Esophagus squamous epithelium (tissue), 5 donors: ENCODE measurements around the gene ADGRB3. TPM values are rescaled to one million over a fixed set of nuclear protein-coding genes. Genes with fewer than 3 reads are reported as not detected.

Source experiments
- DNase-seq: peaks from one replicate; lab custom pipeline; 2025; lab: John Stamatoyannopoulos, UW
- H3K27ac ChIP-seq, 4 donors: fragments of 200-600 bp; sonication (generic); one replicate each; pipeline ENCODE4 v1.5.1; 2016 to 2019; ENCODE audit warnings: mild to moderate bottlenecking in 1 of 4
- H3K27me3 ChIP-seq, 4 donors: fragments of 200-600 bp; sonication (generic); 1 replicate in 3 of 4; 2 replicates in 1 of 4; pipeline versions ENCODE4 v1.5.1 to v1.6.0; 2017 to 2021; ENCODE audit warnings: antibody characterized with exemption in 1 of 4
- H3K36me3 ChIP-seq, 3 donors: fragments of 200-600 bp; sonication (generic); one replicate each; pipeline ENCODE4 v1.5.1; 2016 to 2019
- H3K4me1 ChIP-seq, 3 donors: fragments of 200-600 bp; sonication (generic); one replicate each; pipeline ENCODE4 v1.5.1; 2017 to 2019
- H3K4me3 ChIP-seq, 4 donors: fragments of 200-600 bp; sonication (generic); 1 replicate in 3 of 4; 2 replicates in 1 of 4; pipeline ENCODE4 v1.5.1; 2016 to 2019; ENCODE audit warnings: mild to moderate bottlenecking in 2 of 4, moderate library complexity in 1 of 4
- H3K9me3 ChIP-seq, 3 donors: fragments of 200-600 bp; sonication (generic); one replicate each; pipeline ENCODE4 v1.5.1; 2016 to 2019
- CTCF ChIP-seq, 6 experiments: fragments of 450-650 bp in 4 of 6; fragments of 200-600 bp in 2 of 6; sonication (generic) in 2 of 6; IDR thresholded peaks; one replicate each; pipeline ENCODE4 v1.5.1; 2016 to 2019; ENCODE audit warnings: antibody characterized with exemption in 6 of 6, mild to moderate bottlenecking in 4 of 6, moderate library complexity in 4 of 6
- POLR2A ChIP-seq, 4 donors: fragments of 450-650 bp; IDR thresholded peaks; one replicate each; pipeline ENCODE4 v1.6.1; 2017; ENCODE audit warnings: antibody characterized with exemption in 4 of 4, mild to moderate bottlenecking in 4 of 4, moderate library complexity in 3 of 4
- WGBS, 2 donors: methylation state at CpG; one replicate each; pipeline ENCODE4 v1.1.5; 2018; 5-methylcytosine and 5-hydroxymethylcytosine counted together
- intact Hi-C: fragments of 100-400 bp; cut with DNase I; formaldehyde crosslinking; loops from one replicate; pipeline ENCODE4 v1.15.0; 2022
- total RNA-seq, 4 donors: library from RNA; depleted of rRNA; stranded (reverse); fragments of >200 nt; gene quantifications; one replicate each; pipeline ENCODE4 v1.1.0, GENCODE V29; 2016
- donor health status: DM: yes; HTN: yes; CAD: no.

ADGRB3 gene
- total RNA-seq, 4 donors from 2014 or later: 0.04 to 1.1 (median 0.32) TPM

- intact Hi-C loops: no loop called here
- no peak overlapping the region for H3K27ac ChIP-seq
- H3K4me1 ChIP-seq: no peaks in the 10 kb centered on the region
- 35 to 53% methylated on average over 3 to 4 of the region's 4 CpGs for WGBS, 2 donors
- TF ChIP-seq CTCF (IDR thresholded peaks at IDR 0.05): no peak
- no peak for TF ChIP-seq POLR2A (IDR thresholded peaks at IDR 0.05)
- H3K4me3 ChIP-seq: no peak overlapping the region
- H3K36me3 ChIP-seq: no peaks in the 10 kb centered on the region
- H3K9me3 ChIP-seq: no peaks in the 10 kb centered on the region
- H3K27me3 ChIP-seq: no peaks in the 10 kb centered on the region
- no peak for DNase-seq
Measured at GRCh38 chr6:69293471-69293870, 658.4 kb downstream of the ADGRB3 start.

- H3K27me3 ChIP-seq: no peaks in the 10 kb centered on the region
- intact Hi-C loops: no loop called here
- no peaks in the 10 kb centered on the region for H3K4me1 ChIP-seq
- no peak for DNase-seq
- no peaks in the 10 kb centered on the region for H3K36me3 ChIP-seq
- no peak overlapping the region for H3K4me3 ChIP-seq
- no peak overlapping the region for H3K27ac ChIP-seq
- 57 to 66% methylated on average over 5 of the region's 5 CpGs for WGBS, 2 donors
- TF ChIP-seq CTCF (IDR thresholded peaks at IDR 0.05) (no peak), POLR2A (IDR thresholded peaks at IDR 0.05) (no peak)
- no peaks in the 10 kb centered on the region for H3K9me3 ChIP-seq
Measured at GRCh38 chr6:69294407-69294806, 659.3 kb downstream of the ADGRB3 start.

GRCh38 chr6:69294862-69295261, 659.8 kb downstream of the ADGRB3 start:
- TF ChIP-seq CTCF (IDR thresholded peaks at IDR 0.05) (no peak), POLR2A (IDR thresholded peaks at IDR 0.05) (no peak)
- WGBS, 2 donors: 42 to 66% methylated on average over 4 of the region's 4 CpGs
- Histone ChIP-seq H3K9me3 (no peaks in the 10 kb centered on the region), H3K4me3 (no peak overlapping the region), H3K27me3 (no peaks in the 10 kb centered on the region), H3K27ac (no peak overlapping the region), H3K4me1 (no peaks in the 10 kb centered on the region), H3K36me3 (no peaks in the 10 kb centered on the region)
- DNase-seq: no peak
- intact Hi-C loops: no loop called here

GRCh38 chr6:69303382-69303781, 668.3 kb downstream of the ADGRB3 start:
- no peaks in the 10 kb centered on the region for H3K27me3 ChIP-seq
- WGBS, 2 donors: 77 to 84% methylated on average over 2 of the region's 2 CpGs
- H3K4me1 ChIP-seq: no peaks in the 10 kb centered on the region
- TF ChIP-seq CTCF (IDR thresholded peaks at IDR 0.05): no peak
- TF ChIP-seq POLR2A (IDR thresholded peaks at IDR 0.05): no peak
- no peaks in the 10 kb centered on the region for H3K36me3 ChIP-seq
- no peak overlapping the region for H3K27ac ChIP-seq
- no peaks in the 10 kb centered on the region for H3K9me3 ChIP-seq
- no peak overlapping the region for H3K4me3 ChIP-seq
- intact Hi-C loops: no loop called here
- DNase-seq: no peak

GRCh38 chr6:69305456-69305855, 670.4 kb downstream of the ADGRB3 start:
- no peak for DNase-seq
- WGBS, 2 donors: 26 to 31% methylated on average over 2 of the region's 2 CpGs
- Histone ChIP-seq H3K27ac (no peak overlapping the region), H3K4me1 (no peaks in the 10 kb centered on the region), H3K27me3 (no peaks in the 10 kb centered on the region), H3K9me3 (no peaks in the 10 kb centered on the region), H3K36me3 (no peaks in the 10 kb centered on the region), H3K4me3 (no peak overlapping the region)
- TF ChIP-seq POLR2A (IDR thresholded peaks at IDR 0.05) (no peak), CTCF (IDR thresholded peaks at IDR 0.05) (no peak)
- intact Hi-C loops: no loop called here
